ENCODE results near the gene NANS.
"Not testable (repeated sequence)": the region's sequence is repeated elsewhere in the genome, so short reads cannot be mapped to it uniquely, and the experiment has no call there.

GRCh38 chr9:98019869-98020268 lies 36.7 kb upstream of the NANS start:
- not testable (repeated sequence) for TF ChIP-seq CTCF, POLR2A (IDR thresholded peaks at IDR 0.05)

Data from body of pancreas (tissue), 4 donors.